Prostate gland (tissue), 2 donors: Measurements from ENCODE around the gene TLR10.
"Not testable (repeated sequence)": the region's sequence is repeated elsewhere in the genome, so short reads cannot be mapped to it uniquely, and the experiment has no call there.

Source experiments
- POLR2AphosphoS5 ChIP-seq: sonication (generic); formaldehyde crosslinking; IDR thresholded peaks from one replicate; pipeline ENCODE4 v1.6.1; 2017; ENCODE audit warnings: antibody characterized with exemption
- TF ChIP-seq, protein P1 (sequence below), 4 experiments: fragments of 200-600 bp in 2 of 4; fragments of 450-650 bp in 2 of 4; sonication (generic) in 2 of 4; IDR thresholded peaks; 1 replicate in 3 of 4; 2 replicates in 1 of 4; pipeline ENCODE4 v1.5.1; 2016 to 2019; ENCODE audit warnings: antibody characterized with exemption in 4 of 4, mild to moderate bottlenecking in 2 of 4, moderate library complexity in 2 of 4

DNA sequence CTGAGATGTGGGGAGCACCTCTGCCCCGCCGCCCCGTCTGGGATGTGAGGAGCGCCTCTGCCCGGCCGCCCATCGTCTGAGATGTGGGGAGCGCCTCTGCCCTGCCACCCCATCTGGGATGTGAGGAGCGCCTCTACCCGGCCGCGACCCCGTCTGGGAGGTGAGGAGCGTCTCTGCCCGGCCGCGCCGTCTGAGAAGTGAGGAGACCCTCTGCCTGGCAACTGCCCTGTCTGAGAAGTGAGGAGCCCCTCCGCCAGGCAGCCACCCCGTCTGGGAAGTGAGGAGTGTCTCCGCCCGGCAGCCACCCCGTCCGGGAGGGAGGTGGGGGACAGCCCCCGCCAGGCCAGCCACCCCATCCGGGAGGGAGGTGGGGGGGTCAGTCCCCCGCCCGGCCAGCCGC, 24.7 kb upstream of the TLR10 start:
- TF ChIP-seq, protein P1, sequence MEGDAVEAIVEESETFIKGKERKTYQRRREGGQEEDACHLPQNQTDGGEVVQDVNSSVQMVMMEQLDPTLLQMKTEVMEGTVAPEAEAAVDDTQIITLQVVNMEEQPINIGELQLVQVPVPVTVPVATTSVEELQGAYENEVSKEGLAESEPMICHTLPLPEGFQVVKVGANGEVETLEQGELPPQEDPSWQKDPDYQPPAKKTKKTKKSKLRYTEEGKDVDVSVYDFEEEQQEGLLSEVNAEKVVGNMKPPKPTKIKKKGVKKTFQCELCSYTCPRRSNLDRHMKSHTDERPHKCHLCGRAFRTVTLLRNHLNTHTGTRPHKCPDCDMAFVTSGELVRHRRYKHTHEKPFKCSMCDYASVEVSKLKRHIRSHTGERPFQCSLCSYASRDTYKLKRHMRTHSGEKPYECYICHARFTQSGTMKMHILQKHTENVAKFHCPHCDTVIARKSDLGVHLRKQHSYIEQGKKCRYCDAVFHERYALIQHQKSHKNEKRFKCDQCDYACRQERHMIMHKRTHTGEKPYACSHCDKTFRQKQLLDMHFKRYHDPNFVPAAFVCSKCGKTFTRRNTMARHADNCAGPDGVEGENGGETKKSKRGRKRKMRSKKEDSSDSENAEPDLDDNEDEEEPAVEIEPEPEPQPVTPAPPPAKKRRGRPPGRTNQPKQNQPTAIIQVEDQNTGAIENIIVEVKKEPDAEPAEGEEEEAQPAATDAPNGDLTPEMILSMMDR (IDR thresholded peaks at IDR 0.05): not testable (repeated sequence)
- TF ChIP-seq POLR2AphosphoS5: not testable (repeated sequence)
